Measurements from ENCODE around the gene GBX2. TPM values are rescaled to one million over a fixed set of nuclear protein-coding genes. Genes with fewer than 3 reads are reported as not detected.
"Not testable (repeated sequence)": the region's sequence is repeated elsewhere in the genome, so short reads cannot be mapped to it uniquely, and the experiment has no call there.

GBX2 gene
- total and polyA plus RNA-seq, 2 experiments from 2014 or later, result 0.99 to 1.3 TPM

GRCh38 chr2:236143811-236144210, 24.4 kb downstream of the GBX2 start (continued):
- TF ChIP-seq ZNF462 (CRISPR knock-in tag; IDR thresholded peaks at IDR 0.05) (no peak), CREB1 (CRISPR knock-in tag; IDR thresholded peaks at IDR 0.05; ENCODE audit: low read depth) (no peak)

DNA sequence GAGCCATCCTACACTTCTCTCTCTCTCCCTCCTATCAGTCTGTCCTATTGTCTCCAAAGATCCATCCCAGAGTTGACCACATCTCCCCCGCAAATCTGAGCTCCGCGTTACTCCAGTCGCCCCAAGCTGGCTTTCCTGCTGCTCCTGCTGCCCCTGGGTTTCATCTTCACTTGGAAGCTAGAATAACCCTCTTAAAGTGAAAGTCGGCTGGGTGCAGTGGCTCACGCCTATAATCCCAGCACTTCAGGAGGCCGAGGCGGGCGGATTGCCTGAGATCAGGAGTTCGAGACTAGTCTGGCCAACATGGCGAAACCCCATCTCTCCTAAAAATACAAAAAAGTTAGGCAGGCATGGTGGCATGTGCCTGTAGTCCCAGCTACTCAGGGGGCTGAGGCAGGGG, 26.6 kb downstream of the GBX2 start:
- Mint-ChIP-seq H3K4me1 (peaks cover 15% of the 10 kb centered on the region), H3K27me3 (ENCODE audit: insufficient read depth, low read depth, poor library complexity) (peaks cover 19% of the 10 kb centered on the region)
- H3K9me3 Mint-ChIP-seq; H3K4me1 ChIP-seq (ENCODE audit: insufficient read depth); H2AFZ ChIP-seq; H3K36me3 ChIP-seq (ENCODE audit: insufficient read depth); H3K79me2 ChIP-seq (replicated peaks; ENCODE audit: insufficient read depth); H3K36me3 Mint-ChIP-seq (ENCODE audit: low read depth); DNase-seq (ENCODE audit: low spot score); H3F3A ChIP-seq (replicated peaks; ENCODE audit: low read depth); ATAC-seq; H3K4me2 ChIP-seq; H3K27ac Mint-ChIP-seq; H3K4me3 ChIP-seq; H3K27me3 ChIP-seq (ENCODE audit: insufficient read depth); H3K9me2 ChIP-seq (ENCODE audit: insufficient read depth); H3K4me3 Mint-ChIP-seq; H4K20me1 ChIP-seq (replicated peaks; ENCODE audit: insufficient read depth); H3K27ac ChIP-seq (ENCODE audit: low read depth): not testable (repeated sequence)

DNA sequence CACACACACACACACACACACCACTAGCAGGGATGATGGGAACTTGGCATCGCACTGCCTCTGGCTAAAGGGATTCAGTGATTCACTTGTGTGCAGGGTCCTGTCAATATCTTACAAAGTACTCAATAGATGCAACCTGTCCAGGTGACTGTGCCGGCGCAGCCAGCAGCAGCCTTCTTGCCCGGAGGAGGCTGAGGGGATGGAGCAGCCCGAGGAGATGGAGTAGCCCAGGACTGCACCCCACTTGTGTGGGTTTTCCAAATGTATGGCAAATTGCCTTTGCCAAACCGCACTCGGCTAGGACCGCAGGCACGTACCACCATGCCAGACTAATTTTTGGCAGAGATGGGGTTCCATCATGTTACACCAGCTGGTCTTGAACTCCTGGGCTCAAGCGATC, 31.1 kb downstream of the GBX2 start:
- H3K27me3 ChIP-seq (ENCODE audit: insufficient read depth), result no peaks in the 10 kb centered on the region
- Mint-ChIP-seq H3K27ac (no peak overlapping the region), H3K36me3 (ENCODE audit: low read depth) (peaks cover 3% of the 10 kb centered on the region; the same call in 2 of the 3 replicates), H3K4me3 (no peak overlapping the region), H3K4me1 (peaks cover 21% of the 10 kb centered on the region), H3K9me3 (no peaks in the 10 kb centered on the region; the same call in 2 of the 3 replicates), H3K27me3 (ENCODE audit: insufficient read depth, low read depth, poor library complexity) (peaks cover 19% of the 10 kb centered on the region)
- H3K4me3 ChIP-seq, result no peak overlapping the region
- TF ChIP-seq ETS1 (IDR thresholded peaks at IDR 0.05), result no peak
- TF ChIP-seq ZNF114 (CRISPR knock-in tag; IDR thresholded peaks at IDR 0.05), result no peak
- TF ChIP-seq, protein P1, sequence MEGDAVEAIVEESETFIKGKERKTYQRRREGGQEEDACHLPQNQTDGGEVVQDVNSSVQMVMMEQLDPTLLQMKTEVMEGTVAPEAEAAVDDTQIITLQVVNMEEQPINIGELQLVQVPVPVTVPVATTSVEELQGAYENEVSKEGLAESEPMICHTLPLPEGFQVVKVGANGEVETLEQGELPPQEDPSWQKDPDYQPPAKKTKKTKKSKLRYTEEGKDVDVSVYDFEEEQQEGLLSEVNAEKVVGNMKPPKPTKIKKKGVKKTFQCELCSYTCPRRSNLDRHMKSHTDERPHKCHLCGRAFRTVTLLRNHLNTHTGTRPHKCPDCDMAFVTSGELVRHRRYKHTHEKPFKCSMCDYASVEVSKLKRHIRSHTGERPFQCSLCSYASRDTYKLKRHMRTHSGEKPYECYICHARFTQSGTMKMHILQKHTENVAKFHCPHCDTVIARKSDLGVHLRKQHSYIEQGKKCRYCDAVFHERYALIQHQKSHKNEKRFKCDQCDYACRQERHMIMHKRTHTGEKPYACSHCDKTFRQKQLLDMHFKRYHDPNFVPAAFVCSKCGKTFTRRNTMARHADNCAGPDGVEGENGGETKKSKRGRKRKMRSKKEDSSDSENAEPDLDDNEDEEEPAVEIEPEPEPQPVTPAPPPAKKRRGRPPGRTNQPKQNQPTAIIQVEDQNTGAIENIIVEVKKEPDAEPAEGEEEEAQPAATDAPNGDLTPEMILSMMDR (conservative IDR thresholded peaks at IDR 0.05; ENCODE audit: low read depth in 2 of 2), result no peak
- TF ChIP-seq JUNB (IDR thresholded peaks at IDR 0.05; ENCODE audit: unreplicated experiment), result no peak
- no peaks in the 10 kb centered on the region for H3K79me2 ChIP-seq (replicated peaks; ENCODE audit: insufficient read depth)
- H3K36me3 ChIP-seq (ENCODE audit: insufficient read depth), result no peaks in the 10 kb centered on the region
- ATAC-seq (no peak), DNase-seq (ENCODE audit: low spot score) (no peak)
- H3K9me2 ChIP-seq (ENCODE audit: insufficient read depth), result no peaks in the 10 kb centered on the region
- no peaks in the 10 kb centered on the region for H3K4me1 ChIP-seq (ENCODE audit: insufficient read depth)
- no peak overlapping the region for H3K4me2 ChIP-seq
- no peaks in the 10 kb centered on the region for H3F3A ChIP-seq (replicated peaks; ENCODE audit: low read depth)
- no peak overlapping the region for H2AFZ ChIP-seq
- H3K27ac ChIP-seq (ENCODE audit: low read depth), result no peak overlapping the region
- no peaks in the 10 kb centered on the region for H4K20me1 ChIP-seq (replicated peaks; ENCODE audit: insufficient read depth)
